ENCODE results near the gene RBM42.
A peak's percentile ranks its signal among the peaks of the same experiment; 100 is the strongest.

RBM42 gene

GRCh38 chr19:35669974-35670373 is 41.1 kb downstream of the RBM42 start:
- no peak for DNase-seq
- no peak overlapping the region for H3K23ac ChIP-seq (ENCODE audit: low read length)
- no peak overlapping the region for H3K14ac ChIP-seq (ENCODE audit: low read length)
- H4K12ac ChIP-seq (ENCODE audit: low read depth, low read length), result no peak overlapping the region
- H3K27ac ChIP-seq (ENCODE audit: low read depth, low read length), result no peak overlapping the region
- no peak overlapping the region for H2BK5ac ChIP-seq (ENCODE audit: low read depth, low read length, poor library complexity)
- no peak overlapping the region for H3K4me2 ChIP-seq (ENCODE audit: low read length)
- no peak overlapping the region for H4K8ac ChIP-seq (ENCODE audit: low read depth, low read length)
- H2AFZ ChIP-seq (ENCODE audit: insufficient read depth, low read length, poor library complexity), result no peak overlapping the region
- H3K79me1 ChIP-seq (ENCODE audit: low read length), result no peaks in the 10 kb centered on the region
- no peak overlapping the region for H2AK5ac ChIP-seq (ENCODE audit: low read length)
- no CpG with 5 or more reads among the region's 4 CpGs for WGBS (ENCODE audit: extremely low coverage, insufficient coverage, insufficient read length)
- peaks cover 0 to 2% of the 10 kb centered on the region in 2 experiments for H3K36me3 ChIP-seq (ENCODE audit: control insufficient read depth in 1 of 2, insufficient read depth in 2 of 2, low read length in 2 of 2)
- no peaks in the 10 kb centered on the region for H3K79me2 ChIP-seq (ENCODE audit: control insufficient read depth, insufficient read depth, low read length, poor library complexity)
- H4K91ac ChIP-seq (ENCODE audit: low read depth, low read length), result no peak overlapping the region
- H3K9me3 ChIP-seq (ENCODE audit: insufficient read depth, low read depth, low read length), result peaks cover 1% of the 10 kb centered on the region
- H2BK120ac ChIP-seq (ENCODE audit: insufficient read depth, low read length, poor library complexity), result no peak overlapping the region
- H3K4ac ChIP-seq (ENCODE audit: low read depth, low read length), result no peak overlapping the region
- H2BK12ac ChIP-seq (ENCODE audit: low read length), result no peak overlapping the region
- H3K18ac ChIP-seq (ENCODE audit: low read length), result no peak overlapping the region
- no peak overlapping the region for H3K4me3 ChIP-seq (ENCODE audit: low read depth, low read length)
- no peak overlapping the region for H3K9ac ChIP-seq (ENCODE audit: low read length)
- H3K27me3 ChIP-seq (ENCODE audit: insufficient read depth, low read length), result no peaks in the 10 kb centered on the region
- peaks cover 4% of the 10 kb centered on the region in 2 experiments for H3K4me1 ChIP-seq (ENCODE audit: control insufficient read depth in 1 of 2, insufficient read depth in 2 of 2, low read length in 2 of 2)

GRCh38 chr19:35670686-35671085 is 41.9 kb downstream of the RBM42 start:
- Histone ChIP-seq H3K4ac (ENCODE audit: low read depth, low read length) (no peak overlapping the region), H4K8ac (ENCODE audit: low read depth, low read length) (no peak overlapping the region), H3K9me3 (ENCODE audit: insufficient read depth, low read depth, low read length) (peaks cover 1% of the 10 kb centered on the region), H3K18ac (ENCODE audit: low read length) (no peak overlapping the region), H3K36me3 (ENCODE audit: control insufficient read depth in 1 of 2, insufficient read depth in 2 of 2, low read length in 2 of 2) (no peaks in the 10 kb centered on the region), H3K79me2 (ENCODE audit: control insufficient read depth, insufficient read depth, low read length, poor library complexity) (no peaks in the 10 kb centered on the region), H2AFZ (ENCODE audit: insufficient read depth, low read length, poor library complexity) (no peak overlapping the region), H3K4me3 (ENCODE audit: low read depth, low read length) (no peak overlapping the region), H3K23ac (ENCODE audit: low read length) (no peak overlapping the region), H3K14ac (ENCODE audit: low read length) (no peak overlapping the region), H2AK5ac (ENCODE audit: low read length) (no peak overlapping the region), H3K27me3 (ENCODE audit: insufficient read depth, low read length) (no peaks in the 10 kb centered on the region), H3K4me2 (ENCODE audit: low read length) (no peak overlapping the region), H2BK5ac (ENCODE audit: low read depth, low read length, poor library complexity) (no peak overlapping the region), H2BK120ac (ENCODE audit: insufficient read depth, low read length, poor library complexity) (no peak overlapping the region), H3K27ac (ENCODE audit: low read depth, low read length) (no peak overlapping the region), H4K91ac (ENCODE audit: low read depth, low read length) (no peak overlapping the region), H4K12ac (ENCODE audit: low read depth, low read length) (no peak overlapping the region), H3K9ac (ENCODE audit: low read length) (no peak overlapping the region), H3K79me1 (ENCODE audit: low read length) (no peaks in the 10 kb centered on the region), H3K4me1 (ENCODE audit: control insufficient read depth in 1 of 2, insufficient read depth in 2 of 2, low read length in 2 of 2) (peaks cover 4% of the 10 kb centered on the region in 2 experiments), H2BK12ac (ENCODE audit: low read length) (no peak overlapping the region)
- peak in 1 of 2 donors; percentile 38 for DNase-seq
- WGBS (ENCODE audit: extremely low coverage, insufficient coverage, insufficient read length), result no CpG with 5 or more reads among the region's 1 CpG

GRCh38 chr19:35671818-35672217 is 43.0 kb downstream of the RBM42 start:
- Histone ChIP-seq H4K91ac (ENCODE audit: low read depth, low read length) (no peak overlapping the region), H3K9me3 (ENCODE audit: insufficient read depth, low read depth, low read length) (peaks cover 1% of the 10 kb centered on the region), H3K23ac (ENCODE audit: low read length) (no peak overlapping the region), H3K14ac (ENCODE audit: low read length) (no peak overlapping the region), H2BK5ac (ENCODE audit: low read depth, low read length, poor library complexity) (no peak overlapping the region), H2AFZ (ENCODE audit: insufficient read depth, low read length, poor library complexity) (no peak overlapping the region), H3K27me3 (ENCODE audit: insufficient read depth, low read length) (no peaks in the 10 kb centered on the region), H3K36me3 (ENCODE audit: control insufficient read depth in 1 of 2, insufficient read depth in 2 of 2, low read length in 2 of 2) (no peaks in the 10 kb centered on the region), H3K27ac (ENCODE audit: low read depth, low read length) (no peak overlapping the region), H3K79me2 (ENCODE audit: control insufficient read depth, insufficient read depth, low read length, poor library complexity) (no peaks in the 10 kb centered on the region), H4K12ac (ENCODE audit: low read depth, low read length) (no peak overlapping the region), H3K18ac (ENCODE audit: low read length) (no peak overlapping the region), H3K4ac (ENCODE audit: low read depth, low read length) (no peak overlapping the region), H2BK12ac (ENCODE audit: low read length) (no peak overlapping the region), H4K8ac (ENCODE audit: low read depth, low read length) (no peak overlapping the region), H3K4me1 (ENCODE audit: control insufficient read depth in 1 of 2, insufficient read depth in 2 of 2, low read length in 2 of 2) (peaks cover 4% of the 10 kb centered on the region in 2 experiments), H2BK120ac (ENCODE audit: insufficient read depth, low read length, poor library complexity) (no peak overlapping the region), H3K4me3 (ENCODE audit: low read depth, low read length) (no peak overlapping the region), H3K4me2 (ENCODE audit: low read length) (no peak overlapping the region), H2AK5ac (ENCODE audit: low read length) (no peak overlapping the region), H3K9ac (ENCODE audit: low read length) (no peak overlapping the region), H3K79me1 (ENCODE audit: low read length) (no peaks in the 10 kb centered on the region)
- DNase-seq, result peak; percentile 72 to 84
- no CpG with 5 or more reads among the region's 3 CpGs for WGBS (ENCODE audit: extremely low coverage, insufficient coverage, insufficient read length)

- H3K4me3 ChIP-seq (ENCODE audit: low read depth, low read length), result peak overlapping the region; percentile 50
- H4K12ac ChIP-seq (ENCODE audit: low read depth, low read length), result no peak overlapping the region
- no CpG with 5 or more reads among the region's 39 CpGs for WGBS (ENCODE audit: extremely low coverage, insufficient coverage, insufficient read length)
Measured at GRCh38 chr19:35673121-35673804, 44.4 kb downstream of the RBM42 start.

More at GRCh38 chr19:35673121-35673804, 44.4 kb downstream of the RBM42 start:
- no peak overlapping the region for H2BK5ac ChIP-seq (ENCODE audit: low read depth, low read length, poor library complexity)
- no peak overlapping the region for H2BK12ac ChIP-seq (ENCODE audit: low read length)
- H3K79me1 ChIP-seq (ENCODE audit: low read length), result no peaks in the 10 kb centered on the region
- no peak overlapping the region for H3K18ac ChIP-seq (ENCODE audit: low read length)
- H3K14ac ChIP-seq (ENCODE audit: low read length), result no peak overlapping the region
- peak overlapping the region; percentile 77 for H3K4me2 ChIP-seq (ENCODE audit: low read length)
- no peak overlapping the region for H3K23ac ChIP-seq (ENCODE audit: low read length)
- no peak overlapping the region for H3K4ac ChIP-seq (ENCODE audit: low read depth, low read length)
- H2AFZ ChIP-seq (ENCODE audit: insufficient read depth, low read length, poor library complexity), result peak overlapping the region; percentile 0
- H4K91ac ChIP-seq (ENCODE audit: low read depth, low read length), result no peak overlapping the region
- H3K27me3 ChIP-seq (ENCODE audit: insufficient read depth, low read length), result no peaks in the 10 kb centered on the region
- H4K8ac ChIP-seq (ENCODE audit: low read depth, low read length), result no peak overlapping the region
- H3K79me2 ChIP-seq (ENCODE audit: control insufficient read depth, insufficient read depth, low read length, poor library complexity), result no peaks in the 10 kb centered on the region
- no peak overlapping the region for H2AK5ac ChIP-seq (ENCODE audit: low read length)
- no peak overlapping the region for H3K27ac ChIP-seq (ENCODE audit: low read depth, low read length)
- H3K4me1 ChIP-seq (ENCODE audit: control insufficient read depth in 1 of 2, insufficient read depth in 2 of 2, low read length in 2 of 2), result peaks cover 4% of the 10 kb centered on the region in 2 experiments
- H3K36me3 ChIP-seq (ENCODE audit: control insufficient read depth in 1 of 2, insufficient read depth in 2 of 2, low read length in 2 of 2), result no peaks in the 10 kb centered on the region
- no peak overlapping the region for H3K9ac ChIP-seq (ENCODE audit: low read length)
- DNase-seq, result peak; percentile 83 to 88
- no peaks in the 10 kb centered on the region for H3K9me3 ChIP-seq (ENCODE audit: insufficient read depth, low read depth, low read length)
- no peak overlapping the region for H2BK120ac ChIP-seq (ENCODE audit: insufficient read depth, low read length, poor library complexity)
